IMR-90 (cell line): Measurements from ENCODE around the gene IL17REL. TPM values are rescaled to one million over a fixed set of nuclear protein-coding genes. Genes with fewer than 3 reads are reported as not detected.

ENCODE experiments used
- ATAC-seq: fragments of 200-7000 bp; cut with Tn5 transposase; 2 replicates; pipeline ENCODE4 v1.9.1; 2020; ENCODE audit warnings: low read depth, mild to moderate bottlenecking, moderate library complexity
- BruUV-seq: library from RNA; stranded (reverse); fragments of 400-500 nt; replicated peaks from 2 replicates; lab custom pipeline; 2021; lab: Mats Ljungman, UMichigan
- CTCF ChIA-PET: fragments of 300-600 bp; formaldehyde crosslinking; extraction: SDS; loops from one replicate; lab custom pipeline; 2021; ENCODE audit warnings: antibody characterized with exemption; lab: Yijun Ruan, JAX
- POLR2A ChIA-PET: fragments of 300-600 bp; sonication (Branson Sonifier 250); formaldehyde crosslinking; loops from one replicate; lab custom pipeline; 2022; ENCODE audit warnings: antibody characterized with exemption; ENCODE audit not compliant: unreplicated experiment; lab: Charles Lee
- DNase-seq: peaks from one replicate; pipeline ENCODE4 v3.0.0; 2013
- H2AFZ ChIP-seq: replicated peaks from 2 replicates; pipeline ENCODE3; 2013; ENCODE audit warnings: low read length, mild to moderate bottlenecking; ENCODE audit not compliant: poor library complexity
- H2AK5ac ChIP-seq: 2 replicates; pipeline ENCODE4 v1.6.1; 2013; ENCODE audit warnings: low read depth, low read length, inconsistent platforms
- H2AK9ac ChIP-seq: replicated peaks from 2 replicates; pipeline ENCODE3; 2013; ENCODE audit warnings: mild to moderate bottlenecking, low read depth, low read length, moderate library complexity; ENCODE audit not compliant: poor library complexity
- H2BK120ac ChIP-seq: 2 replicates; pipeline ENCODE4 v1.6.1; 2013; ENCODE audit warnings: low read depth, low read length, inconsistent platforms
- H2BK15ac ChIP-seq: 3 replicates; pipeline ENCODE4 v1.6.1; 2013; ENCODE audit warnings: low read depth, low read length, inconsistent platforms
- H2BK20ac ChIP-seq: 2 replicates; pipeline ENCODE4 v1.6.1; 2013; ENCODE audit warnings: low read depth, mild to moderate bottlenecking, inconsistent platforms, low read length, moderate library complexity
- H2BK5ac ChIP-seq: 2 replicates; pipeline ENCODE4 v1.6.1; 2013; ENCODE audit warnings: mild to moderate bottlenecking, low read depth, low read length, inconsistent platforms; ENCODE audit not compliant: poor library complexity, severe bottlenecking
- H3K14ac ChIP-seq: replicated peaks from 2 replicates; pipeline ENCODE4 v1.6.1; 2013; ENCODE audit warnings: low read depth, low read length, inconsistent platforms
- H3K18ac ChIP-seq: 2 replicates; pipeline ENCODE4 v1.6.1; 2013; ENCODE audit warnings: low read depth, low read length, control low read depth
- H3K23ac ChIP-seq: 2 replicates; pipeline ENCODE4 v1.6.1; 2013; ENCODE audit warnings: low read depth, low read length, inconsistent platforms
- H3K27ac ChIP-seq: 2 replicates; pipeline ENCODE4 v1.5.1; 2013; ENCODE audit warnings: mild to moderate bottlenecking, control low read depth, low read length; ENCODE audit not compliant: insufficient read depth
- H3K27me3 ChIP-seq: 2 replicates; pipeline ENCODE4 v1.6.1; 2013; ENCODE audit warnings: low read length; ENCODE audit not compliant: control insufficient read depth, insufficient read depth
- H3K36me3 ChIP-seq: 2 replicates; pipeline ENCODE4 v1.6.1; 2013; ENCODE audit warnings: low read length, mixed read lengths; ENCODE audit not compliant: control insufficient read depth, insufficient read depth
- H3K4ac ChIP-seq: 2 replicates; pipeline ENCODE4 v1.6.1; 2013; ENCODE audit warnings: low read depth, low read length, inconsistent platforms
- H3K4me1 ChIP-seq: 2 replicates; pipeline ENCODE4 v1.6.1; 2013; ENCODE audit warnings: low read length, mixed read lengths; ENCODE audit not compliant: control insufficient read depth, insufficient read depth
- H3K4me2 ChIP-seq: 2 replicates; pipeline ENCODE4 v1.6.1; 2013; ENCODE audit warnings: low read depth, mild to moderate bottlenecking, control low read depth, low read length, moderate library complexity
- H3K4me3 ChIP-seq: 2 replicates; pipeline ENCODE4 v1.5.1; 2013; ENCODE audit warnings: low read depth, mild to moderate bottlenecking, control low read depth, low read length, moderate library complexity; ENCODE audit not compliant: insufficient read depth
- H3K56ac ChIP-seq: 2 replicates; pipeline ENCODE4 v1.6.1; 2013; ENCODE audit warnings: low read length, inconsistent platforms; ENCODE audit not compliant: insufficient read depth; ENCODE audit errors: extremely low read depth
- H3K79me1 ChIP-seq, 2 experiments: 2 replicates each; pipeline ENCODE4 v1.6.1; 2013; ENCODE audit warnings: low read length in 2 of 2, inconsistent platforms in 1 of 2, low read depth in 1 of 2
- H3K9ac ChIP-seq: 2 replicates; pipeline ENCODE4 v1.6.1; 2013; ENCODE audit warnings: low read depth, low read length, control low read depth
- H3K9me1 ChIP-seq: 2 replicates; pipeline ENCODE4 v1.6.1; 2013; ENCODE audit warnings: low read length, inconsistent platforms; ENCODE audit not compliant: insufficient read depth
- H3K9me3 ChIP-seq: 2 replicates; pipeline ENCODE4 v1.6.1; 2013; ENCODE audit warnings: low read length; ENCODE audit not compliant: control insufficient read depth, insufficient read depth
- H4K20me1 ChIP-seq: 2 replicates; pipeline ENCODE4 v1.6.1; 2013; ENCODE audit warnings: low read length, inconsistent platforms; ENCODE audit not compliant: insufficient read depth
- H4K5ac ChIP-seq: 2 replicates; pipeline ENCODE4 v1.6.1; 2013; ENCODE audit warnings: mild to moderate bottlenecking, low read depth, low read length, control low read depth
- H4K8ac ChIP-seq, 2 experiments: 2 replicates each; pipeline ENCODE4 v1.6.1; 2013; ENCODE audit warnings: low read depth in 2 of 2, low read length in 2 of 2, control low read depth in 1 of 2, inconsistent platforms in 1 of 2
- H4K91ac ChIP-seq: 2 replicates; pipeline ENCODE4 v1.6.1; 2013; ENCODE audit warnings: low read depth, low read length, inconsistent platforms; ENCODE audit not compliant: insufficient read depth
- BHLHE40 ChIP-seq: fragments of 150-350 bp; IDR thresholded peaks from 2 replicates; pipeline ENCODE4 v1.6.1; 2016; ENCODE audit warnings: mild to moderate bottlenecking, low read depth, low read length
- CEBPB ChIP-seq: IDR thresholded peaks from 2 replicates; pipeline ENCODE4 v1.6.1; 2012; ENCODE audit warnings: low read depth, low read length, improper control_type of control experiment
- MAFK ChIP-seq: IDR thresholded peaks from 2 replicates; pipeline ENCODE4 v1.6.1; 2012; ENCODE audit warnings: low read depth, low read length, improper control_type of control experiment
- MAZ ChIP-seq: IDR thresholded peaks from 2 replicates; pipeline ENCODE4 v1.6.1; 2012; ENCODE audit warnings: low read depth, mild to moderate bottlenecking, low read length, improper control_type of control experiment, moderate library complexity, borderline replicate concordance
- MXI1 ChIP-seq: IDR thresholded peaks from 2 replicates; pipeline ENCODE4 v1.6.1; 2012; ENCODE audit warnings: low read depth, mild to moderate bottlenecking, low read length, moderate library complexity, borderline replicate concordance
- NFE2L2 ChIP-seq: fragments of 150-350 bp; IDR thresholded peaks from 2 replicates; pipeline ENCODE4 v1.6.1; 2016; ENCODE audit warnings: low read depth, mild to moderate bottlenecking, low read length
- POLR2A ChIP-seq: IDR thresholded peaks from 2 replicates; pipeline ENCODE4 v1.6.1; 2012; ENCODE audit warnings: mild to moderate bottlenecking, low read depth, low read length
- RAD21 ChIP-seq: IDR thresholded peaks from 2 replicates; pipeline ENCODE4 v1.6.1; 2012; ENCODE audit warnings: low read length, improper control_type of control experiment
- RCOR1 ChIP-seq: IDR thresholded peaks from 2 replicates; pipeline ENCODE4 v1.6.1; 2012; ENCODE audit warnings: mild to moderate bottlenecking, low read length, improper control_type of control experiment; ENCODE audit not compliant: insufficient replicate concordance
- SMC3 ChIP-seq: fragments of 150-350 bp; IDR thresholded peaks from 2 replicates; pipeline ENCODE4 v1.6.1; 2016; ENCODE audit warnings: low read depth, mild to moderate bottlenecking, antibody characterized with exemption, low read length, moderate library complexity
- WGBS, 2 experiments: methylation state at CpG; one replicate each; pipeline versions ENCODE4 v1.1.5 to v1.1.7; 2013; ENCODE audit warnings: missing lambda C conversion rate in 2 of 2; ENCODE audit not compliant: insufficient read length in 1 of 2; ENCODE audit errors: extremely low coverage in 2 of 2; 5-methylcytosine and 5-hydroxymethylcytosine counted together
- dilution Hi-C: fragments of 300-500 bp; cut with HindIII; formaldehyde crosslinking; loops from one replicate; pipeline ENCODE4 v1.14.3; 2018; ENCODE audit warnings: low sequenced_read_pairs; ENCODE audit not compliant: unreplicated experiment
- in situ Hi-C: fragments of 300-500 bp; cut with MboI; formaldehyde crosslinking; loops from 3 replicates; pipeline ENCODE4 v1.14.3; 2019; ENCODE audit warnings: low sequenced_read_pairs, inconsistent platforms, mixed read lengths
- intact Hi-C: fragments of 100-400 bp; cut with micrococcal nuclease; formaldehyde crosslinking; loops from 2 replicates; pipeline ENCODE4 v1.10.0; 2022
- polyA plus RNA-seq, 3 experiments: library from polyadenylated mRNA; depleted of rRNA; stranded (reverse); fragments of >200 nt; gene quantifications; 2 replicates each; pipeline ENCODE4 v1.2.3, GENCODE V29; 2012; ENCODE audit warnings: low replicate concordance in 1 of 3
- total RNA-seq: library from RNA; depleted of rRNA; stranded (reverse); fragments of >200 nt; gene quantifications from 2 replicates; pipeline ENCODE4 v1.2.3, GENCODE V29; 2012
- TF ChIP-seq, protein P1 (sequence below): conservative IDR thresholded peaks from 2 replicates; pipeline ENCODE4 v1.5.1; 2012; ENCODE audit warnings: mild to moderate bottlenecking, low read depth, low read length, improper control_type of control experiment
- TF ChIP-seq, protein P2 (sequence below): fragments of 150-350 bp; IDR thresholded peaks from 2 replicates; pipeline ENCODE4 v1.6.1; 2016; ENCODE audit warnings: low read depth, mild to moderate bottlenecking, low read length, moderate library complexity, borderline replicate concordance

Gene IL17REL
- total and polyA plus RNA-seq, 2 of the 4 experiments (the other 2 are of a cell fraction): not detected

DNA sequence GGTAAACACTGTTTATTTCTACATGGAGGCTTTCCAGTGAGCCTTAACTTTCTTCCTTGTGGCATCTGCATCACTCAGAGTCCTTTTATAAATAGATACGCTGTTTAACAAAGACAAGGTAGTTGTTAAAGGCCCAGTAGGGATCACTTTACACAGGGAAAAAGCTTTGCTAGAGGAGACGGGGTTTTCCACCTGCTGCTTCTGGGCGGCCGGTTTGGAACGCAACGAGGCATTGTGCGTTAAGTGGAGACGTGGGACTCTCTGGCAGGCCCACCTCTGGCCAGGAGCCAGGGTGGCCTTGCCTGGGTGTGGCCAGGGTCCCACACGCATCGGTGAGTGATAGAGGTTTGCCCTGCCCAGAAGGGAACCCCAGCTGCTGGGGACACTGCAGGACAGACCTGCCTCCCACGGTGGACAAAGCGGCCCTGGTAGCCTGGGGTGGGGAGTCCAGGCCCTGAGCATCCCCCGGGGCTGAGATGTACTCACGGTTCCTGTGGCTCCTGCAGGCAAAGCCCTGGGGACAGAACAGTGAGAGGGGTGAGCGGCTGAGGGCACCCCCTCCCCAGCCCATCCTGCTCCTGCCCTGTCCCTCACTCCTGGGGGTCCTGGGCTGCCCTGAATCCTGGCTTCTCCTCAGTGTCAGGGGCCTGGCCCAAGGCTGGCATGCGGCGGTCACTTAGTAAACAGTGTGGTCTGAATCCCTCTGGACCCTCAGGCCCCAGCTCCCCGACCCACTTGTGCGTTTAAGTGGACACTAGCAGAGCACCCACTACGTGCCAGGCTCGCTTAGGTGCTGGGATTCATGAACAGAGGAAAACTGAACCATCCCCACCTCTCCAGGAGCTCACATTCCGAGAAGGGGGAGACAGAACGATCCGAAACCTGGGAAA is 4.2 kb downstream of the IL17REL start (continued):
- TF ChIP-seq RAD21 (no peak), POLR2A (no peak)

DNA sequence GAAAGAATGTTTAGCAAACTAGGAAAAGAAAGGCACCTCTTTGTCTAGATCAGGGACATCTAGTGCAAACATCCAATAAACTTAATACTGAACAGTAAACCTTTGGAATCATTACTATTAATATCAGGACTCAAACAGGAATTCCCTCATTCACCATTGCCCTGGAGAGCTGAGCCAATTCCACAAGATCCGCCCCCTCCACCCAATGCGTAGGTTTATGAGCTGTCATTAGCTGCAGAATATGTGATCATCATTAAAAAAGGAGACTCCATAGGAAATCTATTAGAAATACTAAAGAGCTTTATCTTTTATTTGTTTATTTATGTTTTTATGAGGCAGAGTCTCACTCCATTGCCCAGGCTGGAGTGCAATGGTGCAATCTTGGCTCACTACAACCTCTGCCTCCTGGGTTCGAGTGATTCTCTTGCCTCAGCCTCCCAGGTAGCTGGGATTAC is 5.5 kb downstream of the IL17REL start:
- Histone ChIP-seq H2BK5ac (no peak overlapping the region), H3K27ac (no peak overlapping the region), H2BK15ac (no peak overlapping the region), H4K8ac (no peak overlapping the region), H4K20me1 (no peaks in the 10 kb centered on the region), H4K5ac (no peak overlapping the region), H2AK5ac (no peak overlapping the region), H2AFZ (no peak overlapping the region), H4K91ac (no peak overlapping the region), H2BK20ac (no peak overlapping the region), H3K27me3 (peaks cover 31% of the 10 kb centered on the region), H3K18ac (no peak overlapping the region), H3K79me1 (no peaks in the 10 kb centered on the region), H3K4me2 (no peak overlapping the region), H3K56ac (no peak overlapping the region), H2BK120ac (no peak overlapping the region), H3K9ac (no peak overlapping the region), H3K4me1 (no peaks in the 10 kb centered on the region), H3K23ac (no peak overlapping the region), H3K4me3 (no peak overlapping the region), H3K4ac (no peak overlapping the region), H3K9me3 (no peaks in the 10 kb centered on the region; the same call in 1 of the 2 replicates), H2AK9ac (no peak overlapping the region), H3K36me3 (no peaks in the 10 kb centered on the region), H3K14ac (no peak overlapping the region), H3K9me1 (no peaks in the 10 kb centered on the region)
- CTCF ChIA-PET: interaction anchor here (1.0 kb wide), 1 partner anchor 23 kb away, joined by 3 read pairs; no protein-coding TSS in a partner anchor
- no peak for ATAC-seq
- WGBS, 2 experiments: no CpG with 5 or more reads among the region's 3 CpGs
- in situ Hi-C loops: no loop called here
- no TSS peak for BruUV-seq
- POLR2A ChIA-PET: no interaction called here
- dilution Hi-C loops: no loop called here
- no peak for DNase-seq
- intact Hi-C loops: no loop called here
- TF ChIP-seq SMC3 (no peak), CEBPB (no peak), MAFK (no peak), BHLHE40 (no peak), POLR2A (no peak), MXI1 (no peak), RCOR1 (no peak), NFE2L2 (no peak), MAZ (no peak)
- TF ChIP-seq, protein P1, sequence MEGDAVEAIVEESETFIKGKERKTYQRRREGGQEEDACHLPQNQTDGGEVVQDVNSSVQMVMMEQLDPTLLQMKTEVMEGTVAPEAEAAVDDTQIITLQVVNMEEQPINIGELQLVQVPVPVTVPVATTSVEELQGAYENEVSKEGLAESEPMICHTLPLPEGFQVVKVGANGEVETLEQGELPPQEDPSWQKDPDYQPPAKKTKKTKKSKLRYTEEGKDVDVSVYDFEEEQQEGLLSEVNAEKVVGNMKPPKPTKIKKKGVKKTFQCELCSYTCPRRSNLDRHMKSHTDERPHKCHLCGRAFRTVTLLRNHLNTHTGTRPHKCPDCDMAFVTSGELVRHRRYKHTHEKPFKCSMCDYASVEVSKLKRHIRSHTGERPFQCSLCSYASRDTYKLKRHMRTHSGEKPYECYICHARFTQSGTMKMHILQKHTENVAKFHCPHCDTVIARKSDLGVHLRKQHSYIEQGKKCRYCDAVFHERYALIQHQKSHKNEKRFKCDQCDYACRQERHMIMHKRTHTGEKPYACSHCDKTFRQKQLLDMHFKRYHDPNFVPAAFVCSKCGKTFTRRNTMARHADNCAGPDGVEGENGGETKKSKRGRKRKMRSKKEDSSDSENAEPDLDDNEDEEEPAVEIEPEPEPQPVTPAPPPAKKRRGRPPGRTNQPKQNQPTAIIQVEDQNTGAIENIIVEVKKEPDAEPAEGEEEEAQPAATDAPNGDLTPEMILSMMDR: no peak
- TF ChIP-seq, protein P2, sequence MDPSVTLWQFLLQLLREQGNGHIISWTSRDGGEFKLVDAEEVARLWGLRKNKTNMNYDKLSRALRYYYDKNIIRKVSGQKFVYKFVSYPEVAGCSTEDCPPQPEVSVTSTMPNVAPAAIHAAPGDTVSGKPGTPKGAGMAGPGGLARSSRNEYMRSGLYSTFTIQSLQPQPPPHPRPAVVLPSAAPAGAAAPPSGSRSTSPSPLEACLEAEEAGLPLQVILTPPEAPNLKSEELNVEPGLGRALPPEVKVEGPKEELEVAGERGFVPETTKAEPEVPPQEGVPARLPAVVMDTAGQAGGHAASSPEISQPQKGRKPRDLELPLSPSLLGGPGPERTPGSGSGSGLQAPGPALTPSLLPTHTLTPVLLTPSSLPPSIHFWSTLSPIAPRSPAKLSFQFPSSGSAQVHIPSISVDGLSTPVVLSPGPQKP: no peak
